ENCODE data around the gene PLCH2. TPM values are rescaled to one million over a fixed set of nuclear protein-coding genes. Genes with fewer than 3 reads are reported as not detected.
A peak's percentile ranks its signal among the peaks of the same experiment; 100 is the strongest.

PLCH2 gene
- total and polyA plus RNA-seq, 2 of the 13 experiments (the other 11 are each of a cell fraction or from before 2014, with no cell fraction given) = 0.15 to 0.67 TPM

GRCh38 chr1:2481885-2482284 lies 5.8 kb downstream of the PLCH2 start (continued):
- TF ChIP-seq CBFB (CRISPR knock-in tag; IDR thresholded peaks at IDR 0.05) (no peak), ZSCAN9 (CRISPR knock-in tag; IDR thresholded peaks at IDR 0.05; ENCODE audit: borderline replicate concordance) (no peak), ZNF891 (CRISPR knock-in tag; IDR thresholded peaks at IDR 0.05) (no peak), ATF1 (CRISPR knock-in tag; IDR thresholded peaks at IDR 0.05) (no peak), IKZF5 (CRISPR knock-in tag; IDR thresholded peaks at IDR 0.05) (no peak)
- TF ChIP-seq, protein P1, sequence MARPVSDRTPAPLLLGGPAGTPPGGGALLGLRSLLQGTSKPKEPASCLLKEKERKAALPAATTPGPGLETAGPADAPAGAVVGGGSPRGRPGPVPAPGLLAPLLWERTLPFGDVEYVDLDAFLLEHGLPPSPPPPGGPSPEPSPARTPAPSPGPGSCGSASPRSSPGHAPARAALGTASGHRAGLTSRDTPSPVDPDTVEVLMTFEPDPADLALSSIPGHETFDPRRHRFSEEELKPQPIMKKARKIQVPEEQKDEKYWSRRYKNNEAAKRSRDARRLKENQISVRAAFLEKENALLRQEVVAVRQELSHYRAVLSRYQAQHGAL (CRISPR knock-in tag; IDR thresholded peaks at IDR 0.05; ENCODE audit: not compliant biosample characterization) = no peak

DNA sequence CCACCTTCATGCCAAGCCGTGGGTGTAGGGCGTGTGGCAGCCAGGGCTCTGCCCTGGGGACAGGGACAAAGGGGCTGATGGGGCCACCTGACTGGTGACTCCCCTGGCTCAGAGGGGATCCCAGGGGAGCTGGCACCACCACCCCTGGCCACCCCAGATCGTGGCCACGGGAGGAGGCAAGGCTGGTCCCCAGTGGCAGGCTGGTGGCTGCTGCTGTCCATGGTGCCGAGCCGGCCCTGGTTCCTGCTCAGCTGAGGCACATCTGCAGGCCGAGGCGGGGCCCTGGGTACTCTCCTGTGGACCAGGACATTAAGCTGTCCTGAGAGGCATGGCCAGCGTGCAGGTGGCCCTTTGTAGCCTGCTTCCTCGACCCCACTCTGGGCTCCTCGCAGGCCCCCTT lies 6.5 kb downstream of the PLCH2 start:
- WGBS (ENCODE audit: low lambda C conversion rate) = no CpG with 5 or more reads among the region's 11 CpGs
- no peak overlapping the region for H3K4me3 ChIP-seq (replicated peaks in 1 of 3; ENCODE audit: insufficient read depth in 1 of 3, low read depth in 2 of 3, low read length in 3 of 3)
- H3K27me3 ChIP-seq (ENCODE audit: control insufficient read depth in 1 of 2, insufficient read depth in 2 of 2, low read length in 2 of 2) = peaks cover 5 to 26% of the 10 kb centered on the region in 2 experiments; a peak in 4 of 5 replicates
- DNase-seq (ENCODE audit: low spot score) = no peak
- in situ Hi-C loops (cut with HindIII; ENCODE audit: extremely low pct_ligation_motif_present, low pct_unique_long_range_greater_than_20kb) (no loop called here), intact Hi-C loops (cut with micrococcal nuclease; ENCODE audit: unreplicated experiment) (no loop called here)
- no TSS peak for BruUV-seq (replicated peaks)
- CTCF ChIA-PET (ENCODE audit: low intra/inter-chr PET ratio, low total read pairs) = no interaction called here
- FAIRE-seq = no peak
- H2AFZ ChIP-seq (ENCODE audit: low read length) = no peak overlapping the region
- H3K4me1 ChIP-seq (ENCODE audit: insufficient read depth, low read length) = peaks cover 10% of the 10 kb centered on the region; the same call in 1 of the 2 replicates
- H3K9me3 ChIP-seq (ENCODE audit: low read length) = no peaks in the 10 kb centered on the region
- no peak overlapping the region for H3K9ac ChIP-seq (ENCODE audit: insufficient read depth, low read depth, low read length)
- H3K36me3 ChIP-seq (replicated peaks in 1 of 2; ENCODE audit: control insufficient read depth in 1 of 2, insufficient read depth in 2 of 2, low read length in 2 of 2) = no peaks in the 10 kb centered on the region
- peak; percentile 11; the same call in 2 of the 3 replicates for ATAC-seq
- no peaks in the 10 kb centered on the region for H3K79me2 ChIP-seq (ENCODE audit: insufficient read depth, low read length)
- no peaks in the 10 kb centered on the region for H4K20me1 ChIP-seq (ENCODE audit: insufficient read depth, low read length)
- POLR2A ChIA-PET = no interaction called here
- no peak overlapping the region for H3K4me2 ChIP-seq (ENCODE audit: low read depth, low read length)
- no peak overlapping the region for H3K27ac ChIP-seq (ENCODE audit: extremely low read length, insufficient read depth, low read length)
- TF ChIP-seq, protein P2, sequence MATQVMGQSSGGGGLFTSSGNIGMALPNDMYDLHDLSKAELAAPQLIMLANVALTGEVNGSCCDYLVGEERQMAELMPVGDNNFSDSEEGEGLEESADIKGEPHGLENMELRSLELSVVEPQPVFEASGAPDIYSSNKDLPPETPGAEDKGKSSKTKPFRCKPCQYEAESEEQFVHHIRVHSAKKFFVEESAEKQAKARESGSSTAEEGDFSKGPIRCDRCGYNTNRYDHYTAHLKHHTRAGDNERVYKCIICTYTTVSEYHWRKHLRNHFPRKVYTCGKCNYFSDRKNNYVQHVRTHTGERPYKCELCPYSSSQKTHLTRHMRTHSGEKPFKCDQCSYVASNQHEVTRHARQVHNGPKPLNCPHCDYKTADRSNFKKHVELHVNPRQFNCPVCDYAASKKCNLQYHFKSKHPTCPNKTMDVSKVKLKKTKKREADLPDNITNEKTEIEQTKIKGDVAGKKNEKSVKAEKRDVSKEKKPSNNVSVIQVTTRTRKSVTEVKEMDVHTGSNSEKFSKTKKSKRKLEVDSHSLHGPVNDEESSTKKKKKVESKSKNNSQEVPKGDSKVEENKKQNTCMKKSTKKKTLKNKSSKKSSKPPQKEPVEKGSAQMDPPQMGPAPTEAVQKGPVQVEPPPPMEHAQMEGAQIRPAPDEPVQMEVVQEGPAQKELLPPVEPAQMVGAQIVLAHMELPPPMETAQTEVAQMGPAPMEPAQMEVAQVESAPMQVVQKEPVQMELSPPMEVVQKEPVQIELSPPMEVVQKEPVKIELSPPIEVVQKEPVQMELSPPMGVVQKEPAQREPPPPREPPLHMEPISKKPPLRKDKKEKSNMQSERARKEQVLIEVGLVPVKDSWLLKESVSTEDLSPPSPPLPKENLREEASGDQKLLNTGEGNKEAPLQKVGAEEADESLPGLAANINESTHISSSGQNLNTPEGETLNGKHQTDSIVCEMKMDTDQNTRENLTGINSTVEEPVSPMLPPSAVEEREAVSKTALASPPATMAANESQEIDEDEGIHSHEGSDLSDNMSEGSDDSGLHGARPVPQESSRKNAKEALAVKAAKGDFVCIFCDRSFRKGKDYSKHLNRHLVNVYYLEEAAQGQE (IDR thresholded peaks at IDR 0.05; ENCODE audit: borderline replicate concordance in 1 of 2, low read depth in 1 of 2, low read length in 2 of 2) = peak; percentile 91 to 95
- TF ChIP-seq FLYWCH1 (CRISPR knock-in tag; IDR thresholded peaks at IDR 0.05) = no peak
- TF ChIP-seq NR3C1 (CRISPR knock-in tag; IDR thresholded peaks at IDR 0.05) = no peak
- no peak for TF ChIP-seq ZSCAN9 (CRISPR knock-in tag; IDR thresholded peaks at IDR 0.05; ENCODE audit: borderline replicate concordance)
- TF ChIP-seq ZBTB20 (CRISPR knock-in tag; IDR thresholded peaks at IDR 0.05; ENCODE audit: borderline replicate concordance, low read depth) = no peak
- no peak for TF ChIP-seq HNRNPK (IDR thresholded peaks at IDR 0.05; ENCODE audit: low read depth, low read length, poor library complexity, severe bottlenecking)
- no peak for TF ChIP-seq ZNF124 (CRISPR knock-in tag; IDR thresholded peaks at IDR 0.05)
- TF ChIP-seq MIER2 (CRISPR knock-in tag; IDR thresholded peaks at IDR 0.05) = peak; percentile 89
- no peak for TF ChIP-seq ZNF333 (CRISPR knock-in tag; IDR thresholded peaks at IDR 0.05; ENCODE audit: borderline replicate concordance)
- no peak for TF ChIP-seq RFX5 (IDR thresholded peaks at IDR 0.05; ENCODE audit: low read depth, low read length)
- no peak for TF ChIP-seq ZKSCAN8 (CRISPR knock-in tag; IDR thresholded peaks at IDR 0.05; ENCODE audit: borderline replicate concordance)
- no peak for TF ChIP-seq ZNF589 (CRISPR knock-in tag; conservative IDR thresholded peaks at IDR 0.05)
- peak; percentile 10; the same call in 1 of the 2 replicates for TF ChIP-seq ZNF768 (CRISPR knock-in tag; IDR thresholded peaks at IDR 0.05)
- TF ChIP-seq ZNF546 (CRISPR knock-in tag; conservative IDR thresholded peaks at IDR 0.05) = no peak
- no peak for TF ChIP-seq ZNF678 (CRISPR knock-in tag; IDR thresholded peaks at IDR 0.05)

All from HepG2 (cell line).